HG02798 (cell line): ENCODE data around the gene RARRES2.
"Not testable (repeated sequence)": the region's sequence is repeated elsewhere in the genome, so short reads cannot be mapped to it uniquely, and the experiment has no call there.

Experiments
- ATAC-seq: cut with Tn5 transposase; IDR thresholded peaks from one replicate; pipeline ENCODE4 v1.9.1; 2021; ENCODE audit warnings: mild to moderate bottlenecking; ENCODE audit not compliant: unreplicated experiment, poor library complexity

RARRES2 gene

DNA sequence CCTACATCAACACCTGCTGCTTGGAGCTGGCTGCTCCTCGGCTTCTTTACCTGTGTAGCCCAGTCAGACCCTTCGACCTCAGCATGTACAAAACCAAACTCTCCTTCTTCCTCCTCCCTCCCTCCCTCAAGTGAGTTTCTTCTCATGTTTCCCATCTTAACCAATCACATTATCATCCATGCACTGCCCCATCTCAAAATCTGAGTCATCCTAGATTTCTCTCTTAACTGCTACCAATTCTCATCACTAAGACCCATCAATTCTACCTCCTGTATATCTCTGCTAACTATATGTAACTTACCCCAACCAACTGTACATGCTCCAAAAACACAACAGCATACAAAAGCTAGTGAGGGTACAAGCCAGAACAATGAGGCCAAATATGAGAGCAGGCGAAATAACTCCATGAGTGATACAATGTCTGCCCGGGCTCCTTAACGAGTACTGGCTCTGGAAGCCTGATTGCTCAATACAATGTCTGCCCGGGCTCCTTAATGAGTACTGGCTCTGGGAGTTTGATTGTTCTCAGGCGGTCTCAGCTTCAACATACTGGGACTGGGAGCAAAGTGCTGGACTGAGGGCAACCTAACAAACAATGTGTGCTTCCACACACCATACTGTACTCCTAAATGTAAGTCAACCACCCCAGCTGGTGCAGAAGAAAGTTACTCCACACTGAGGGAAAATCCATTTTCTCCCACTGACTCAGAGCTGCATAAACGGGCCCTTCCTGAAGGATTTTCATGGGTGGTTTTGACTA lies 36.8 kb downstream of the RARRES2 start:
- ATAC-seq = not testable (repeated sequence)

DNA sequence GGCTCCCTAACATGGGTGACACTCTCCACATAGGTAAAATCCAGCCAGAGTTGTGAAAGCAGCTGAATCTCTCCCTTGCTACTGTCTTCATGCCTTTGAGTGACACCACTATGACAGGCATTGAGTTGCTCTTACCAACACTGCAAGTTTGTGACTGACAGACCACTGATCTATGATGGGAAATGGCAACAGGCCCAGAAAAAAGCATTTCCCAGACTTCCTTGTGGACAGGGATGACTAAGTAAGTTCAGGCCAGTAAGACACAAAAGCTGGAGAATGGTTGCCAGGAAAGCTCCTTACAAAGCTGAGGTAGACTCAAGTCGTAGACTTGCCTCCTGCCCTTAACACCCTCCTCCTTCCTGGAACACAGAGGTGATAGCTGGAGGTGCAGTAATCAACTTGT lies 38.5 kb downstream of the RARRES2 start:
- ATAC-seq = not testable (repeated sequence)

DNA sequence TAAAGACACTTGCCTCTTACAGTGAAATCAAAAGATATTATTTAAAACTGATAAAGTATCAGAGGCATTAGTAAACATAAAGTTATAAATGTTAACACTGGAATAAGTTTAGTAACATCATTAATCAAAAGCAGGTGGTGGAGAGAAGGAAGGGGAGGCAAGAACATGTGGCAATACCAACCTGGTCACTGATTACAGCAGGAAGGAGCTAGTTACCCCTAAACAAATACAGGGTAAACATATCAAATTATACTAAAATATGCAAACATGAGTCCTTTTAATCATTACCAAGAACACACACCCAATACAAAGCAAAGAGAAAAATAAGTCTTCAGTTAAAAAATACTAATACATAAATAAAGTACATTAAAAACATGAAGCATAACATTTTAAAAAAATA lies 43.5 kb downstream of the RARRES2 start:
- ATAC-seq = not testable (repeated sequence)

DNA sequence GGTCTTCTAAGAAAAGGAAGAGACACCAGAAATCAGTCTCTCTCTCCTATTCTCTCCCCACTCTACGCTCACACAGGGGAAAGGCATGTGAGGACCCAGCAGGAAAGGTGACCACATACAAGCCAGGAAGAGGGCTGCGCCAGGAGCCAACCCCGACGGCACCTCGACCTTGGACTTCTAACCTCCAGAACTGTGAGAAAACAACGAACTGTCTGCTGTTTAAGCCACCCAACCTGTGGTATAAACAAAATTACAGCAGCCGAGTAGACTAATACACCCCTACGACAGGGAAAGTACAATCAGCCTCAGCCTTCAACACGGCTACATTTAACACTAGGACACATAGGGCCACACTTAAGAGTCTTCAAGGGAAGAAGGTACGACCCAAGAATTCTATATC lies 44.6 kb downstream of the RARRES2 start:
- not testable (repeated sequence) for ATAC-seq

DNA sequence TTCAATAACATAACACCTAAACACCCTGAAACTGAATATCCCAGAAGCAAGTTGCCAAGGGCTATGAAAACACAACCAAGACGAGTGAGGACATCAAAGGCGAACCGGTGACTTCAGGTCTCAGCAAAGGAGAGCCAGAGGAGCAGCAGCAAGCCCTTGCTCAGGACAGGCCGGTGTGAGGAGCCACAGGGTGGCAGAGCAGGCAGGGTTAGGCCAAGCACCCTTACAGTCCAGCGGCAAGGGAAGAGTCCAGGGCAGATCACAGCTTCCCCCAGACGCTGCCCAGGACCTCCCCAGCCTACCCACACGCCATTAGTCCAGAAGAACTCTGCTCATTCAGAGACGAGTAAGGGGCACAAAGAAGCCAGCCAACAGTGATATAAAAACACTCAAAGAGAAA lies 45.8 kb downstream of the RARRES2 start:
- not testable (repeated sequence) for ATAC-seq

DNA sequence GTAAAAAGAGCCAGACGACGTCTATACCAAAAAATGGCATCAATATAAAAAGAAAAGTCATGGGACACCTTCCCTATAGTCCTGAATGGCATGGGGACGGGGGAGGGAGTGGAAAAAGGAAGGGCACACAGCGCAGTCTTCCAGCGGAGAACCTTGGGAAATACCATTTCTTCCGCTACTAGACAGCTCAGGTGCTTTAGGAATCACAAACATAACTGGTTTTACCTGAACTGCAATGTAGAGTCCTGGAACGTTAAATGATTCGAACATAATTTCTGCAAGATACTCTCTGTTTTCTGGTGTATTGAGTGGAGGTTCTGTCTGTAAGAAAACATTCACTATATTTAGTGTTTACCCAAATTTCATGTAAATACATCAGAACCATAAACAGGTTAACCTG lies 46.4 kb downstream of the RARRES2 start:
- not testable (repeated sequence) for ATAC-seq

DNA sequence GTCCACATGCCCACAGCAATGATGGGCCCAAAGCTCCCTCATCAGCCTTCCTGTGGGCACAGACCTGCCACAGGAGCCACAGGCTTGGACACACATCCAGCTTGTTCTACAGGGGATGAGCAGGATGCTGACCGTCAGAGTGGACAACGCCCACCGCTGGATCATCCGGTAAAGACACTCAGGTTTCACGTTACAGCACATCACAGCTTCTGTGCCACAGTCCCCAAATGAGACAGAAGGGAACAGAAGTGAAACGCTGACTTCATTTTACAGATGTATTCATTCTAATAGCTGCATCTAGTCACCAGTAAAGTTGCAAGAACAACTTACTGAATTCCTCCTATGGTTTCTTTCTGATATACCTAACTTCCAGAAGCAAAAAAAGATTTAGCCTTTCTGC lies 51.1 kb downstream of the RARRES2 start:
- ATAC-seq = not testable (repeated sequence)

DNA sequence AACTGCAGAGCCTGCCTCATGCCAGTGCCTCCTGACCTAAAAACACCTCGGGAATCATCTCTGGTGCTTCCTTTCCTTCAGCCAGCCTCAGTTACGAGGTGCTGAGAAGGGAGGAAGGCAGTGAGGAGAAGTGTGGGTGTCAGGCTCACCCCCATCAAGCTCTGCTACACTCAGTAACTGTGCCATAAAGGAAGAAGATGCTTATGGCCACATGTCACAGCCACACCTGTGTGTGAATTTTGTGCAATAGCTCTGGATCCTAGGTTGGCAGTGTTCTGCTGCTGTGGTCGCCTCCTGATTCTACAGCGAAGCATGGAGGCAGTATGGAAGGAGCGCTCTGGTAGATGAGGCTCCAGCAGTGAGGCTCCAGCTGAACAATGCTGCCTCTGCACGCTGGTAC lies 52.6 kb downstream of the RARRES2 start:
- ATAC-seq = not testable (repeated sequence)
